Measurements from ENCODE around the gene RGL2. TPM values are rescaled to one million over a fixed set of nuclear protein-coding genes. Genes with fewer than 3 reads are reported as not detected.

The RGL2 gene
- total and polyA plus RNA-seq, 12 donors, result 36.4 to 224 (median 85.4) TPM

DNA sequence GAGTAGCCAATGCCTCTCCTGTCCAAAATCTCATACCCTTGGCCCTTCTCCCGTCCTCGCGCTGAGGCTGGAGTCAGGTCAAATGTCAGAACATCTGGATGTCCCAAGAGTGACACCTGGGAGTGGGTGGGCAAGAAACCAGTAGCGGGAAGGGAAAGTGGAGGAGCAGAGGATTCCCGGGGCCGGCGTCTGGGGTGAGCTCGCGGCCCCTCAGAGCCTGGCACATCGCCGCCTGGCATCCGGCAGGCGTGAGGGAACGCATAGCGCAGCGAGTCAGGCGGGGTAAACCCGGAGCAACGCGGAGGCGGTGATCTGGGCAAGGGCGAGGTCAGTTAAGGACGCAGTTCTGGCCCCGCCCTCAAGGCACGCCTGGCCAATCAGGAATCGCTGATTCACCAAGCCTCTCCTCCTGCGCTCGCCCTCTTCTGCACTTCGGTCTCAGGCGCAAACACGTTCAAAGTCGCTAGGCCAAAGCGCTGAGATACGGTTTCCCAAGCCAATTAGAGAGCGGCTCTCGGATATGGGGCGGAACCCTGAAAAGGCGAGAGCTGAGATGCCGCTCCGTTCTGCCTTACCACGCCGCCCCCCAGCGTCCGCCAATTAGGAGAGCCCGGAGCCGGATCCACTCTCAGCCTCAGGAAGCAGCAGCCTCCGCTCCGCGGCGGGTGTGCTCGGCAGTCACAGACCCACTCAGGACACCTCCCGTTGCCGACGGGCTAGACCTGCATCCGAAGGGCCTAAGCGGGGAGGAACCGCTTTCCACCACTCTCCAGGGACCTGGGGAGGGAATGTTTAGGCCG lies 49.6 kb downstream of the RGL2 start:
- H3K4me3 ChIP-seq, result peak overlapping the region in 3 of 4 donors; percentile 37 to 63 (median 40)
- intact Hi-C loops (cut with DNase I), result loop anchor here (5.0 to 10.0 kb wide), 5 partner anchors 37 to 234 kb away; partner anchors contain the start of gene RING1 (in 1 of the 2)
- H3K27ac ChIP-seq, result peak overlapping the region; percentile 87 to 96 (median 93)
- TF ChIP-seq POLR2A (IDR thresholded peaks at IDR 0.05), result peak; percentile 76 to 98
- TF ChIP-seq CTCF (IDR thresholded peaks at IDR 0.05), result peak in 4 of 6 experiments; percentile 0 to 14 (median 10)
- H3K36me3 ChIP-seq (replicated peaks in 1 of 2), result no peaks in the 10 kb centered on the region
- WGBS, 4 donors, result 0 to 1% (median 0%) methylated on average over 16 to 58 of the region's 58 CpGs
- no peaks in the 10 kb centered on the region for H3K9me3 ChIP-seq (replicated peaks in 1 of 3)
- H3K27me3 ChIP-seq, result no peaks in the 10 kb centered on the region
- DNase-seq, result peak; percentile 96 to 100 (median 99)
- peaks cover 20 to 23% of the 10 kb centered on the region in 2 donors for H3K4me1 ChIP-seq (replicated peaks in 1 of 2)

DNA sequence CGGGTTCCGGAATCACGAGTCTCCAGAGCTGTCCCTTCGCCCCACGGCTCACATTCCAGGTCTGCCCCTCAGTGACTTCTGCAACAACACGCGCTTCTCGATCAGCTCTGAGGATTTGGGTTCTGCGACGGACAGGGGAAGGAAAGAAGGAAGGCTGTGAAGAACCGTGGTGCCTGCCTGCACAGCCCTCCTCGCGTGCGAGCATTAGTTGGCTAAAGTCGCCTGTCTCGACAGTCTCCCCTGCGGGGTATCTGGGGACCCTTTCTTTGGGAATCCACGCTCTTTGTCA lies 50.2 kb downstream of the RGL2 start:
- peak overlapping the region in 3 of 4 donors; percentile 19 to 40 (median 27) for H3K4me3 ChIP-seq
- no peaks in the 10 kb centered on the region for H3K36me3 ChIP-seq (replicated peaks in 1 of 2)
- intact Hi-C loops (cut with DNase I), result loop anchor here (5.0 to 10.0 kb wide), 5 partner anchors 36 to 234 kb away; partner anchors contain the start of gene RING1 (in 1 of the 2)
- no peak for TF ChIP-seq POLR2A (IDR thresholded peaks at IDR 0.05)
- TF ChIP-seq CTCF (IDR thresholded peaks at IDR 0.05), result peak in 2 of 6 experiments; percentile 6 to 48
- whole genome bisulfite sequencing, 4 donors, result 0 to 1% (median 0%) methylated on average over 1 to 18 of the region's 18 CpGs
- H3K27ac ChIP-seq, result peak overlapping the region; percentile 79 to 96 (median 93)
- peak in 1 of 7 donors; percentile 51 for DNase-seq
- H3K9me3 ChIP-seq (replicated peaks in 1 of 3), result no peaks in the 10 kb centered on the region
- H3K4me1 ChIP-seq (replicated peaks in 1 of 2), result peaks cover 20 to 23% of the 10 kb centered on the region in 2 donors
- H3K27me3 ChIP-seq, result no peaks in the 10 kb centered on the region

DNA sequence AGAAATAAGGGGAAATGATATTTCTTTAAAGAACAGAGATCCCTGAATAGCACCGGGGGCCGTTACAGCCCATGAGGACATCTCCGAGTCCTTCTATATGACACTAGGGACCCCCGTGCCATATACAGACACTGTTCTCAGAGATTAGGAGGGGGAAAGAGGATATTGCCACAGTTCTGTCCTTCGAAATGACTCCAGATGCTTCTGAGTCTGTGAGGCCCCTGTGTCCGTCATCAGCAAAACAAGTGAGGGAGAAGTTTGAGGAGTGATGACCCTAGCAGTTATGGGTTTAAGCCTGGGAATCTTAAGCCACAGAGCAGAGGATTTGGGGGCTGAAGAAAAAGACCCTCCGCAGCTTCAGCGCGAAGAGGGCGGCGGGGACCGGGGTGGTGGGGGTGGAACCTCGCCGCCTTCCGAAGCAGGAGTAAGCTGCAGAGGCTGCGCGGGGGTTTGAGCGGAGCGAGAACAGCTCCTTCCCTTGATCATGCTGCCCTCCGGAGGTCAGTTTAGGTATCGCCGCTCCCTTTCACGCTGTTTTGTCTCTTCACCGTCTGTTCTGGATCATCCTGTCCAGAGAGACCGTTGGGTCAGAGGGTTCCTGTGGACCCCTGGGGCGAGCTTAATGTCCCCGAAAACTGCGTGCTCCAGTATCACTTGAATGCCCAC lies 50.6 kb downstream of the RGL2 start:
- intact Hi-C loops (cut with DNase I), result loop anchor here (5.0 to 10.0 kb wide), 5 partner anchors 36 to 233 kb away; partner anchors contain the start of gene RING1 (in 1 of the 2)
- TF ChIP-seq POLR2A (IDR thresholded peaks at IDR 0.05) (no peak), CTCF (IDR thresholded peaks at IDR 0.05) (peak; percentile 91 to 99 (median 99))
- Histone ChIP-seq H3K4me3 (peak overlapping the region in 2 of 4 donors; percentile 27 to 40), H3K4me1 (replicated peaks in 1 of 2) (peaks cover 20 to 23% of the 10 kb centered on the region in 2 donors), H3K9me3 (replicated peaks in 1 of 3) (no peaks in the 10 kb centered on the region), H3K27me3 (no peaks in the 10 kb centered on the region), H3K36me3 (replicated peaks in 1 of 2) (no peaks in the 10 kb centered on the region), H3K27ac (peak overlapping the region in 4 of 5 donors; percentile 89 to 96 (median 93))
- DNase-seq, result peak; percentile 80 to 96 (median 91)
- WGBS, 4 donors, result 4 to 10% (median 5%) methylated on average over 12 to 28 of the region's 28 CpGs

DNA sequence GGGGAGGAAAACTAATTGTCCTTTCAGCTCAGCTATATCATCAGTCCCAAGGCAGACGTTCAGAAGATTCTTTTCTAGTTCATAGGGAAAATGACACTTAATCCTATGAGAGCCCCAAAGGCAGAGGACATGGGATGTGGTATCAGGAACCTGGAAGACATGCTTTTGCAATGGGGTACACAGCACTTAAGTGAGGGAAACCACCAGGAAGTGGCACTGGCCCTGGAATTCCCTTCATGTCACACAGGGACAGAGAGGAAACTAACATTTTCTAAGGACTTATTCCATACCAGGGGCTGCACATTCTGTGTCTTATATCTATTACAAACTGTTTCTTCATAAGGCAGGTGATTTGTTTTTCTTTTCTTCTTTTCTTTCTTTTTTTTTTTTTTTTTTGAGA lies 55.3 kb downstream of the RGL2 start:
- intact Hi-C loops (cut with DNase I), result loop anchor here in 1 of 2 donors (10.0 kb wide), 2 partner anchors 129 to 229 kb away; no protein-coding TSS in a partner anchor
- TF ChIP-seq CTCF (IDR thresholded peaks at IDR 0.05) (no peak), POLR2A (IDR thresholded peaks at IDR 0.05) (no peak)
- Histone ChIP-seq H3K4me3 (no peak overlapping the region), H3K36me3 (replicated peaks in 1 of 2) (no peaks in the 10 kb centered on the region), H3K27ac (no peak overlapping the region), H3K9me3 (replicated peaks in 1 of 3) (no peaks in the 10 kb centered on the region), H3K4me1 (replicated peaks in 1 of 2) (peaks cover under 1 to 6% of the 10 kb centered on the region in 2 donors), H3K27me3 (peaks cover 10% of the 10 kb centered on the region)
- WGBS, 4 donors, result 9 to 33% (median 23%) methylated on average over 1 of the region's 1 CpG
- DNase-seq, result peak in 1 of 7 donors; percentile 13
